Kidney (tissue), 22 donors: ENCODE results near the gene CFB. TPM values are rescaled to one million over a fixed set of nuclear protein-coding genes. Genes with fewer than 3 reads are reported as not detected.

Experiments
- DNase-seq, 5 donors: peaks; one replicate each; pipeline ENCODE4 v3.0.0-alpha.2; 2013 to 2020
- FAIRE-seq: peaks from 2 replicates; lab custom pipeline; 2012; peaks lifted over from hg19 to GRCh38; lab: Jason Lieb, UNC
- H3K27ac ChIP-seq, 2 donors: one replicate each; pipeline ENCODE4 v1.7.0; 2013; ENCODE audit warnings: low read depth in 2 of 2, low read length in 2 of 2, inconsistent platforms in 1 of 2
- H3K27me3 ChIP-seq: one replicate; pipeline ENCODE4 v1.7.1; 2013; ENCODE audit warnings: low read length, inconsistent platforms; ENCODE audit not compliant: control insufficient read depth, insufficient read depth
- H3K36me3 ChIP-seq, 3 donors: one replicate each; pipeline versions ENCODE4 v1.7.0 to v1.7.1; 2013; ENCODE audit warnings: low read length in 3 of 3, control low read depth in 1 of 3, inconsistent platforms in 1 of 3; ENCODE audit not compliant: insufficient read depth in 3 of 3, control insufficient read depth in 2 of 3
- H3K4me1 ChIP-seq, 3 donors: one replicate each; pipeline versions ENCODE4 v1.7.0 to v1.7.1; 2013; ENCODE audit warnings: low read length in 3 of 3, inconsistent platforms in 1 of 3, low read depth in 1 of 3; ENCODE audit not compliant: control insufficient read depth in 2 of 3, insufficient read depth in 2 of 3
- H3K4me3 ChIP-seq, 3 donors: one replicate each; pipeline versions ENCODE4 v1.7.0 to v1.8.1; 2013; ENCODE audit warnings: low read length in 3 of 3, control low read depth in 1 of 3, inconsistent platforms in 1 of 3
- H3K9ac ChIP-seq, 3 donors: one replicate each; pipeline versions ENCODE4 v1.7.0 to v1.7.1; 2013; ENCODE audit warnings: low read length in 3 of 3, control low read depth in 1 of 3, inconsistent platforms in 1 of 3
- H3K9me3 ChIP-seq, 3 donors: one replicate each; pipeline versions ENCODE4 v1.7.0 to v1.7.1; 2013; ENCODE audit warnings: low read length in 3 of 3, control low read depth in 1 of 3, inconsistent platforms in 1 of 3; ENCODE audit not compliant: control insufficient read depth in 2 of 3, insufficient read depth in 1 of 3
- intact Hi-C: fragments of 100-400 bp; cut with DNase I; formaldehyde crosslinking; loops from one replicate; pipeline ENCODE4 v1.11.1; 2022
- long read RNA-seq, 10 donors: library from polyadenylated mRNA in 1 of 10; unstranded in 1 of 10; transcript quantifications; one replicate each; pipeline ENCODE4 v2.0.0 and lab custom pipeline, GENCODE V29; 2021 to 2026
- polyA plus RNA-seq: library from polyadenylated mRNA; stranded (reverse); fragments of 350-450 nt; fragmentation: Illumina TruSeq; extraction: RNeasy Lipid Tissue Mini Kit (QIAGEN cat#74804); gene quantifications from one replicate; pipeline ENCODE4 v1.2.3, GENCODE V29; 2014; ENCODE audit warnings: low read depth, low replicate concordance; ENCODE audit not compliant: insufficient read depth
- total RNA-seq: library from RNA; stranded (reverse); fragmentation: NEBNext Ultra II Directional; extraction: Animal tissue kit (Norgen Biotek cat#: 25700); gene quantifications from one replicate; pipeline ENCODE4 v1.2.1, GENCODE V29; 2021
- TF ChIP-seq, protein P1 (sequence below): IDR thresholded peaks from 3 replicates; pipeline ENCODE4 v1.5.1; 2012; ENCODE audit warnings: mild to moderate bottlenecking, moderate library complexity, borderline replicate concordance; ENCODE audit not compliant: insufficient read depth; ENCODE audit errors: extremely low read depth
- donor health status: control.
- donor health status: control.
- donor health status: control.
- donor health status: control.
- donor health status: control.
- donor health status: DM: yes; HTN: yes; CAD: no.
- donor health status: Normal renal cell carcinoma (clear cell type).

CFB gene
- total RNA-seq: 200 TPM
- polyA plus RNA-seq: 154 TPM
- long read RNA-seq, donor 1: 0 reads
- long read RNA-seq, donor 2: 0 reads
- long read RNA-seq, donor 3, partial matches to known transcripts: 0 of 4 reads
- long read RNA-seq, donor 3, other reads (novel, unspliced or antisense): 0 of 4 reads
- long read RNA-seq, donor 4: 0 reads
- long read RNA-seq, donor 5: 0 reads
- long read RNA-seq, donor 6, partial matches to known transcripts: 0 of 1 reads
- long read RNA-seq, donor 6, other reads (novel, unspliced or antisense): 0 of 1 reads
- long read RNA-seq, donor 7, transcript CFB-271 (18 exons, 2,862 nt): major isoform, 339 of 396 reads
- long read RNA-seq, donor 7, partial matches to known transcripts: 41 of 396 reads
- long read RNA-seq, donor 7, other reads (novel, unspliced or antisense): 16 of 396 reads
- long read RNA-seq, donor 8: 0 reads
- long read RNA-seq, donor 9: 0 reads
- long read RNA-seq, donor 10: 0 reads

DNA sequence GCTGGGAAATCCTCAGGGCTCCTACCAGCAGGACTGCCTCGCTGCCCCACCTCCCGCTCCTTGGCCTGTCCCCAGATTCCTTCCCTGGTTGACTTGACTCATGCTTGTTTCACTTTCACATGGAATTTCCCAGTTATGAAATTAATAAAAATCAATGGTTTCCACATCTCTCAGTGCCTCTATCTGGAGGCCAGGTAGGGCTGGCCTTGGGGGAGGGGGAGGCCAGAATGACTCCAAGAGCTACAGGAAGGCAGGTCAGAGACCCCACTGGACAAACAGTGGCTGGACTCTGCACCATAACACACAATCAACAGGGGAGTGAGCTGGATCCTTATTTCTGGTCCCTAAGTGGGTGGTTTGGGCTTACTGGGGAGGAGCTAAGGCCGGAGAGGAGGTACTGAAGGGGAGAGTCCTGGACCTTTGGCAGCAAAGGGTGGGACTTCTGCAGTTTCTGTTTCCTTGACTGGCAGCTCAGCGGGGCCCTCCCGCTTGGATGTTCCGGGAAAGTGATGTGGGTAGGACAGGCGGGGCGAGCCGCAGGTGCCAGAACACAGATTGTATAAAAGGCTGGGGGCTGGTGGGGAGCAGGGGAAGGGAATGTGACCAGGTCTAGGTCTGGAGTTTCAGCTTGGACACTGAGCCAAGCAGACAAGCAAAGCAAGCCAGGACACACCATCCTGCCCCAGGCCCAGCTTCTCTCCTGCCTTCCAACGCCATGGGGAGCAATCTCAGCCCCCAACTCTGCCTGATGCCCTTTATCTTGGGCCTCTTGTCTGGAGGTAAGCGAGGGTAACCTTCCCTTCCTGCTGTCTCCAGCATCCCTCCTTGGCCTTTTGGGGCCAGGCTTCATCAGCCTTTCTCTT is at the start of gene CFB:
Gene CFB, plus strand, starts transcription at position 589 of the 863 bp plus-strand sequence. Its CDS starts 127 bp downstream, at position 716.
- DNase-seq (peak in 4 of 5 donors; percentile 10 to 94 (median 38)), FAIRE-seq (no peak)
- H3K9me3 ChIP-seq: no peaks in the 10 kb centered on the region
- peaks cover 0 to 6% (median 0%) of the 10 kb centered on the region in 3 donors for H3K4me1 ChIP-seq
- intact Hi-C loops: no loop called here
- peak within 1 kb of the TSS in 1 of 3 donors; percentile 53 for H3K9ac ChIP-seq
- H3K27ac ChIP-seq: peak within 1 kb of the TSS; percentile 69 to 78
- peak within 1 kb of the TSS in 2 of 3 donors; percentile 29 to 47 for H3K4me3 ChIP-seq
- TF ChIP-seq, protein P1, sequence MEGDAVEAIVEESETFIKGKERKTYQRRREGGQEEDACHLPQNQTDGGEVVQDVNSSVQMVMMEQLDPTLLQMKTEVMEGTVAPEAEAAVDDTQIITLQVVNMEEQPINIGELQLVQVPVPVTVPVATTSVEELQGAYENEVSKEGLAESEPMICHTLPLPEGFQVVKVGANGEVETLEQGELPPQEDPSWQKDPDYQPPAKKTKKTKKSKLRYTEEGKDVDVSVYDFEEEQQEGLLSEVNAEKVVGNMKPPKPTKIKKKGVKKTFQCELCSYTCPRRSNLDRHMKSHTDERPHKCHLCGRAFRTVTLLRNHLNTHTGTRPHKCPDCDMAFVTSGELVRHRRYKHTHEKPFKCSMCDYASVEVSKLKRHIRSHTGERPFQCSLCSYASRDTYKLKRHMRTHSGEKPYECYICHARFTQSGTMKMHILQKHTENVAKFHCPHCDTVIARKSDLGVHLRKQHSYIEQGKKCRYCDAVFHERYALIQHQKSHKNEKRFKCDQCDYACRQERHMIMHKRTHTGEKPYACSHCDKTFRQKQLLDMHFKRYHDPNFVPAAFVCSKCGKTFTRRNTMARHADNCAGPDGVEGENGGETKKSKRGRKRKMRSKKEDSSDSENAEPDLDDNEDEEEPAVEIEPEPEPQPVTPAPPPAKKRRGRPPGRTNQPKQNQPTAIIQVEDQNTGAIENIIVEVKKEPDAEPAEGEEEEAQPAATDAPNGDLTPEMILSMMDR: no peak
- no peaks in the 10 kb centered on the region for H3K27me3 ChIP-seq
- no peaks in the 10 kb centered on the region for H3K36me3 ChIP-seq

DNA sequence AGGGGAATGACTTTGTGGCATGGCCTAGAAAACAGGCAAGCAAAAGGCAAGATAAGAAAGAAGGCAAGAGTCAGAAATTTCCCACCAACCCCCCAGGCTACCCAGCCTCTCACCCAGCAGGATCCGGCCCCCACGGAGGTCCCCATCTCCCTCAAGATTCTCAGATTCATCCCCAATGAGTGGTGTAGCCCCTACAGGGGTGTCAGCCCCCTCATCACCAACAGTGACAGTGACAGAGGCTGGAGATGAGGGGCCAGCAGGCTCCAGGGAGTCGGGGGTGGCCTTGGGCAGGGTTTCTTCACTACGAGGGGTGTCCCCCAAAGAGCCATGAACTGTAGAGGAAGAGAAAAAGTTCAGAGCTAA is 49.4 kb upstream of the CFB start:
- no peaks in the 10 kb centered on the region for H3K9me3 ChIP-seq
- DNase-seq (no peak), FAIRE-seq (no peak)
- TF ChIP-seq, protein P1: no peak
- H3K9ac ChIP-seq: peak overlapping the region in 2 of 3 donors; percentile 6 to 56
- H3K27me3 ChIP-seq: no peaks in the 10 kb centered on the region
- H3K4me3 ChIP-seq: peak overlapping the region in 2 of 3 donors; percentile 28 to 92
- intact Hi-C loops: no loop called here
- peaks cover 1 to 11% (median 5%) of the 10 kb centered on the region in 3 donors for H3K36me3 ChIP-seq
- peaks cover 4 to 15% (median 5%) of the 10 kb centered on the region in 3 donors for H3K4me1 ChIP-seq
- no peak overlapping the region for H3K27ac ChIP-seq

DNA sequence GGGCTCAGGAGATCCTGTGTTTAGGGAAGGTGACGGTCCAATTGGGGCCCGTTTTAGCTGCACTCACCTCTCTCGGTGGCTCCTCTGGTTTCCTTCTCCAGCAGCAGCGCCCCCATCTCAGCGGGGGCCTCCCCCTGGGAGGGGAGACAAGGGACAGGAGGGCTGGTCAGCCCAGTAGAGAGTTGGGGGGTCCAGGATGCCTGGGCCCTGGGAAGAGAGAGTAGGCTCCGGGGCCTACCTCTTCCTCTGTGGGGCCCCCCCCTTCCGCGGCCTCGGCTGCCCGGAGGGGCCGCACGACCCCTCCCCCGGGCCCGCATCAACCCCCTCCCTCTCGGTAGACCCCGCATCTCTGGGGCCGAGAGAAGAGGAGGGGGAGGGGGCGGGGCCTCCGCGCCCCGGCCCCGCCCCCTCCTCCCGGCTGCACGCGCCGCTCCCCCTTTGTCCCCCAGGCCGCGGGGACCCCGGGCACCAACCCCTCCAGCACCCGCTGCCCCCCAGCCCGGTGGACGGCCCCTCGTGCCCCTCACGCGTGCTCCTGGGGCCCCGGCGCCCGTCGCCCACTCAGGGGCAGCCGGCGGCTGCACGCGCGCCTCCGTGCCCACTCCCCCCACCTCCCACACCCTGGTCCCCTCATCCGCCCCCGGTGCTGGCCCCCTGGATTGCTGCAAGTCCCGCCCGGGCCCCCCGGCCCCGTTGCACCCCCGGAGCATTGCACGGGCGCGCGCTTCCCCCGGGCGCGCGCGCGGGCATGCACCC is 48.9 kb upstream of the CFB start:
- DNase-seq (peak in 3 of 5 donors; percentile 43 to 89 (median 70)), FAIRE-seq (no peak)
- Histone ChIP-seq H3K27ac (no peak overlapping the region), H3K4me1 (peaks cover 4 to 15% (median 5%) of the 10 kb centered on the region in 3 donors), H3K27me3 (no peaks in the 10 kb centered on the region), H3K4me3 (peak overlapping the region in 2 of 3 donors; percentile 28 to 92), H3K9me3 (no peaks in the 10 kb centered on the region), H3K9ac (peak overlapping the region in 2 of 3 donors; percentile 6 to 56), H3K36me3 (peaks cover 0 to 10% (median 4%) of the 10 kb centered on the region in 3 donors)
- TF ChIP-seq, protein P1: no peak
- intact Hi-C loops: no loop called here
